Smooth muscle cell (in vitro differentiated cells): Measurements from ENCODE around the gene SDK1. TPM values are rescaled to one million over a fixed set of nuclear protein-coding genes. Genes with fewer than 3 reads are reported as not detected.

Experiments
- DNase-seq: peaks from one replicate; lab custom pipeline; 2025; ENCODE audit not compliant: unreplicated experiment; lab: John Stamatoyannopoulos, UW
- H2AFZ ChIP-seq: fragments of 200-600 bp; sonication (generic); 2 replicates; pipeline ENCODE4 v1.6.0; 2016; ENCODE audit warnings: antibody characterized with exemption, low read depth, mild to moderate bottlenecking
- H3F3A ChIP-seq: fragments of 200-600 bp; sonication (generic); 2 replicates; pipeline ENCODE4 v1.6.0; 2017; ENCODE audit warnings: antibody characterized with exemption, low read depth
- H3K27ac ChIP-seq: fragments of 200-600 bp; sonication (generic); 2 replicates; pipeline ENCODE4 v1.5.1; 2016; ENCODE audit warnings: low read depth, mild to moderate bottlenecking
- H3K27me3 ChIP-seq: fragments of 200-600 bp; sonication (generic); 2 replicates; pipeline ENCODE4 v1.6.1; 2016; ENCODE audit warnings: low read depth, mild to moderate bottlenecking
- H3K36me3 ChIP-seq: fragments of 200-600 bp; sonication (generic); 2 replicates; pipeline ENCODE4 v1.5.1; 2016; ENCODE audit warnings: low read depth
- H3K4me1 ChIP-seq: fragments of 200-600 bp; sonication (generic); 2 replicates; pipeline ENCODE4 v1.5.1; 2016; ENCODE audit warnings: low read depth
- H3K4me2 ChIP-seq: fragments of 200-600 bp; sonication (generic); 2 replicates; pipeline ENCODE4 v1.6.0; 2016; ENCODE audit warnings: mild to moderate bottlenecking
- H3K4me3 ChIP-seq: fragments of 200-600 bp; sonication (generic); 2 replicates; pipeline ENCODE4 v1.5.1; 2016; ENCODE audit warnings: mild to moderate bottlenecking
- H3K79me2 ChIP-seq: fragments of 200-600 bp; sonication (generic); 2 replicates; pipeline ENCODE4 v1.6.0; 2016; ENCODE audit warnings: low read depth, mild to moderate bottlenecking
- H3K9ac ChIP-seq: fragments of 200-600 bp; sonication (generic); 2 replicates; pipeline ENCODE4 v1.6.0; 2016; ENCODE audit warnings: low read depth
- H3K9me3 ChIP-seq: fragments of 200-600 bp; sonication (generic); replicated peaks from 2 replicates; pipeline ENCODE4 v1.5.1; 2016; ENCODE audit warnings: low read depth
- H4K20me1 ChIP-seq: fragments of 200-600 bp; sonication (generic); 2 replicates; pipeline ENCODE4 v1.6.0; 2016; ENCODE audit warnings: low read depth
- WGBS: methylation state at CpG from one replicate; pipeline ENCODE4 v1.1.7; 2016; ENCODE audit warnings: low lambda C conversion rate; 5-methylcytosine and 5-hydroxymethylcytosine counted together
- polyA plus RNA-seq: library from polyadenylated mRNA; unstranded; fragments of >200 nt; fragmentation: Nextera tagmentation; extraction: Ambion mirVana; gene quantifications from 2 replicates; pipeline ENCODE4 v1.2.1, GENCODE V29; 2016
- total RNA-seq: library from RNA; depleted of rRNA; stranded (reverse); fragments of >200 nt; gene quantifications from 2 replicates; pipeline ENCODE4 v1.2.3, GENCODE V29; 2014
- TF ChIP-seq, protein P1 (sequence below): fragments of 200-600 bp; sonication (generic); IDR thresholded peaks from 2 replicates; pipeline ENCODE4 v1.5.1; 2017; ENCODE audit warnings: borderline replicate concordance, mild to moderate bottlenecking, antibody characterized with exemption; ENCODE audit not compliant: insufficient read depth, poor library complexity, severe bottlenecking

The SDK1 gene
- total and polyA plus RNA-seq, 2 experiments from 2014 or later: 1.1 to 2.5 TPM

DNA sequence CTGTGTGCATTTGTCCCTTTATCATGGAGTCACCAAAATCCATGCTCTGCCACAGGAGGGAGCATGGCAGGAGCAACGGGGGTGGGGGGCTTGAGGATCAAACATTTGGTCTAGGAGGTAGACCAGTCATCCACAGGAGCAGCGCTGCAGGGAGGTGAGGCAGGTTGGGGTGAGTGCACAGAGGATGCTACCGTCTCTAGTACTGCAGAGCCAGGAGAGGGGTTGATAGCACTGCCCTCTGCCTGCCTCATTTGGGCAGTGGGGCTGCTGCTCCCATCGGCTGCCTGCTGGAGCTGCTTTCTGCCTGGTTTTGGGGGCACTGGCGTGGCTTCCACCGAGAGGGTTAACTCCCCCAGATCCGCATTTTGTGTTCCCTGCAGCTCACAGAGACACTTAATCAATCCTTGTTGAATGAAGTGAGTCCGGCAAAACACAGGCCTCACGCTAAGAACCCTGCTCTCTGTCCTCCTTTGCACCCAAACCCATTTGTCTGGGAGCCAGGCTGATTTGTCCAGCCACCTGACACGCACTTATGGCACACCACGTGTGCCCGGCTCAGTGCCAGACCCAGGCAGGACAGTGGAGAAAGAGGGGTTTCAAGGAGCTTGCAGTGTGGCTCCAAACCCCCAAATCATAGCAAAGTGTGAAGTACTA is 854.0 kb downstream of the SDK1 start:
- no peaks in the 10 kb centered on the region for H3K4me1 ChIP-seq
- H3K27me3 ChIP-seq: no peaks in the 10 kb centered on the region
- H3K36me3 ChIP-seq: no peaks in the 10 kb centered on the region
- WGBS: 93% methylated on average over 12 of the region's 12 CpGs
- H3K9me3 ChIP-seq: no peaks in the 10 kb centered on the region
- H3K79me2 ChIP-seq: no peaks in the 10 kb centered on the region
- H3K4me2 ChIP-seq: no peak overlapping the region
- no peak overlapping the region for H3K4me3 ChIP-seq
- no peak for DNase-seq
- TF ChIP-seq, protein P1, sequence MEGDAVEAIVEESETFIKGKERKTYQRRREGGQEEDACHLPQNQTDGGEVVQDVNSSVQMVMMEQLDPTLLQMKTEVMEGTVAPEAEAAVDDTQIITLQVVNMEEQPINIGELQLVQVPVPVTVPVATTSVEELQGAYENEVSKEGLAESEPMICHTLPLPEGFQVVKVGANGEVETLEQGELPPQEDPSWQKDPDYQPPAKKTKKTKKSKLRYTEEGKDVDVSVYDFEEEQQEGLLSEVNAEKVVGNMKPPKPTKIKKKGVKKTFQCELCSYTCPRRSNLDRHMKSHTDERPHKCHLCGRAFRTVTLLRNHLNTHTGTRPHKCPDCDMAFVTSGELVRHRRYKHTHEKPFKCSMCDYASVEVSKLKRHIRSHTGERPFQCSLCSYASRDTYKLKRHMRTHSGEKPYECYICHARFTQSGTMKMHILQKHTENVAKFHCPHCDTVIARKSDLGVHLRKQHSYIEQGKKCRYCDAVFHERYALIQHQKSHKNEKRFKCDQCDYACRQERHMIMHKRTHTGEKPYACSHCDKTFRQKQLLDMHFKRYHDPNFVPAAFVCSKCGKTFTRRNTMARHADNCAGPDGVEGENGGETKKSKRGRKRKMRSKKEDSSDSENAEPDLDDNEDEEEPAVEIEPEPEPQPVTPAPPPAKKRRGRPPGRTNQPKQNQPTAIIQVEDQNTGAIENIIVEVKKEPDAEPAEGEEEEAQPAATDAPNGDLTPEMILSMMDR: no peak
- H2AFZ ChIP-seq: no peak overlapping the region
- H3K9ac ChIP-seq: no peak overlapping the region
- no peaks in the 10 kb centered on the region for H4K20me1 ChIP-seq
- no peaks in the 10 kb centered on the region for H3F3A ChIP-seq
- H3K27ac ChIP-seq: no peak overlapping the region

DNA sequence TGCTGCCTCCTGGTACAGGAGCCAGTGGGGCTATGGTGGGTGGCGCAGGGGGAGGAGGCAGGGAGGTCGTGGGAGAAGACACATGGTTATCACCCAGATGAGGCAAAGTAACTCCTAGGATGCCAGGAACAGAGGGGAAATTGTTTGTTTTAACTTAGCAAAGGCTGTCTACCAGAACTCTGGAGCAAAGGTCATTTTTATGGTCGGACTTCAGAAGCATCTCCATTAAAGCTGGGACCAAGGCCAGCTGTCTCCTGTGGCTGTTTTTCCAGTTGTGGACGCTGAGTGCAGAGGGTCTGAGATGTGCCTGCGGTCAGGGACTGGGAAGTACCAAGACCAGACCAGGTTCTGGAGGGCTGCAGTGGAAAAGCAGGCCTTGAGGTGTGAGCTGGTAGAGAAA is 855.1 kb downstream of the SDK1 start:
- H3K4me2 ChIP-seq: no peak overlapping the region
- H3K9me3 ChIP-seq: no peaks in the 10 kb centered on the region
- no peaks in the 10 kb centered on the region for H4K20me1 ChIP-seq
- H2AFZ ChIP-seq: no peak overlapping the region
- no peak for DNase-seq
- no peak overlapping the region for H3K27ac ChIP-seq
- TF ChIP-seq, protein P1: no peak
- no peak overlapping the region for H3K4me3 ChIP-seq
- no peaks in the 10 kb centered on the region for H3F3A ChIP-seq
- no peaks in the 10 kb centered on the region for H3K4me1 ChIP-seq
- no peak overlapping the region for H3K9ac ChIP-seq
- H3K36me3 ChIP-seq: no peaks in the 10 kb centered on the region
- WGBS: 71% methylated on average over 5 of the region's 5 CpGs
- H3K79me2 ChIP-seq: no peaks in the 10 kb centered on the region
- no peaks in the 10 kb centered on the region for H3K27me3 ChIP-seq

DNA sequence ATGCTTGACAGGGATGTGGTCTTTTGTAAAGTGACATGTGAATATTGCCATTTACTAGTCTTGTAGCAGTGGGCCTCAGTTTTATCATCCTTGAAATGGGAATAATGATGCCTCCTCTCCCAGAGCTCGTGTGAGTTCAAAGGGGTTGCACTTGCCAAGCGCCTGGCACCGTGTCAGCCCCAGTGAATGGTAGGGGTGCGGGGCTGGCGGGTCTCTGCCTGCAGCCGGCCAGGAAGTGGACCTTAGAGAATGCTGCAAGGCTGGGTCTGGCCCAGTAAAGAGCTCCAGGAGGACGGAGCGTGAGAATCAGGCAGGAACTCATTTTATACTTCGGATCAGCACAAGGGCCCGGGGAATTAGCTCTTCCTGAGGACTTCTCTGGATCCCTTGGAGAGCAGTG is 856.6 kb downstream of the SDK1 start:
- no peak for DNase-seq
- H3K27me3 ChIP-seq: no peaks in the 10 kb centered on the region
- no peak overlapping the region for H3K4me3 ChIP-seq
- TF ChIP-seq, protein P1: no peak
- no peaks in the 10 kb centered on the region for H3K79me2 ChIP-seq
- H3K4me2 ChIP-seq: no peak overlapping the region
- no peak overlapping the region for H3K9ac ChIP-seq
- H4K20me1 ChIP-seq: no peaks in the 10 kb centered on the region
- no peaks in the 10 kb centered on the region for H3F3A ChIP-seq
- no peak overlapping the region for H2AFZ ChIP-seq
- H3K27ac ChIP-seq: no peak overlapping the region
- no peaks in the 10 kb centered on the region for H3K9me3 ChIP-seq
- H3K36me3 ChIP-seq: no peaks in the 10 kb centered on the region
- H3K4me1 ChIP-seq: no peaks in the 10 kb centered on the region
- 94% methylated on average over 10 of the region's 10 CpGs for WGBS
